ENCODE results near the gene ALDH8A1.

Gene ALDH8A1

GRCh38 chr6:134870677-134871498 is 79.0 kb downstream of the ALDH8A1 start:
- no peak for DNase-seq (ENCODE audit: low spot score)

GRCh38 chr6:134868812-134869211 is 81.1 kb downstream of the ALDH8A1 start:
- no peak for DNase-seq (ENCODE audit: low spot score)
